ENCODE results near the gene LCMT1.

The LCMT1 gene

DNA sequence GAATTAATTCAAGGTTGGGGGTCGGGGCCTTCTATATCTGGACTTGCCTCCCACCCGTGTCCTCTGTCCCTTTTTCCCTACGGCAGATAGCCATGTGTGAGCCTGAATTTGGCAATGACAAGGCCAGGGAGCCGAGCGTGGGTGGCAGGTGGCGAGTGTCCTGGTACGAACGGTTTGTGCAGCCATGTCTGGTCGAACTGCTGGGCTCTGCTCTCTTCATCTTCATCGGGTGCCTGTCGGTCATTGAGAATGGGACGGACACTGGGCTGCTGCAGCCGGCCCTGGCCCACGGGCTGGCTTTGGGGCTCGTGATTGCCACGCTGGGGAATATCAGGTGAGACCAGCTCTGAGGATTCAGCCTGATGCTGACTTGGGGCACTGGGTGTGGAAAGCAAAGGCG is 105.6 kb downstream of the LCMT1 start:
- Histone ChIP-seq H3K36me3 (ENCODE audit: control insufficient read depth, insufficient read depth, low read length) (no peaks in the 10 kb centered on the region), H3K9ac (ENCODE audit: low read depth, low read length) (no peak overlapping the region), H3K4me1 (ENCODE audit: control insufficient read depth, insufficient read depth, low read length) (no peaks in the 10 kb centered on the region), H3K4me3 (ENCODE audit: low read depth, low read length) (no peak overlapping the region), H3K9me3 (ENCODE audit: control insufficient read depth, insufficient read depth, low read length) (no peaks in the 10 kb centered on the region), H3K27me3 (ENCODE audit: control insufficient read depth, insufficient read depth, low read length) (no peaks in the 10 kb centered on the region)

DNA sequence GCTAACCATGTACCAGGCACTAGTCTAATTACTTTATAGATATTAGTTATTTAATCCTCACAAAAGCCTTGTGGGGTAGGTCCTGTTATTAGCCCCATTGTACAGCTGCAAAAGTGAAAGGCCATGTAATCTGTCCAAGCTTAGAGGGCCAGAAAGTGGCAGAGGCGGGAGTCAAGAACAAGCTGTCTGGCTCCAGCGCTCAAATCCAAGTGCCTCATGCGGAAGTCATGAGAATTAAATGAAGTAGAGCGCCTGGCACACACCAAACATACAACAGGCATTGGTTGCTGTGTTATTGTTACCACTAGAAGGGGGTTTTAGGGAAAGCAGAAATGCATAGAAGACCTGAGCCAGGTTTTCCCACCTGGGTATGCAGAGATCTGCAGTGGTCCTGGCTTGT is 106.4 kb downstream of the LCMT1 start:
- H3K4me1 ChIP-seq (ENCODE audit: control insufficient read depth, insufficient read depth, low read length) = no peaks in the 10 kb centered on the region
- H3K27me3 ChIP-seq (ENCODE audit: control insufficient read depth, insufficient read depth, low read length) = no peaks in the 10 kb centered on the region
- H3K4me3 ChIP-seq (ENCODE audit: low read depth, low read length) = no peak overlapping the region

DNA sequence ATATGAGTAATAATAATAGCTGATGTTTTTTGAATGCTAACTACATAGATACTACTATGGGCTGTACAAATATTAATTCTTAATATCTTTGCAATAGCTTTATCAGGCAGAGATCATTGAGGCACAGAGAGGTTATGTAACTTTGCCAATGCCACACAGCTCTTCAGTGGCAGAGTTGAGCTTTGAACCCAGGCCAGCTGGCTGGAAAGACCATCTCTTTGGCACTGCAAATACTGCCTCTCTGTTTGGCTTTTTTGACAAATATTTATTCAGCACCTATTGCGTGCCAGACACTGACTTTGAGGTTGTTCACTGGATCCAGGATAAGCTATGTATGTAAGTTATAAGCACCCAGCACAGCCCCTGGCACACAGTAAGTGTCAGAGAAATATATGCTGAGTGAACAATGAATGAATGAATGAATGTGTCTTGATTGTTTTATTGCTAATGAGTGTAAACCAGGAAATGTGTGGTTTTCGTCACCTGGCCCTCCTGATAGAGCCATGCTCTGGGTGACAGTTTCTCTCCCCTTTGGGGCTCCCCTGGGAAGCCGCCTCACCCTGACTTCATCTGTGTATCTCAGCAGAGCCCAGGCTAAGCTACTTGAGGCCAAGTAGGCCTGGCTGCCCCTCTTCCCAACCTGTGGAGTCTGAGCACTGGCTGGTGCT is 107.7 kb downstream of the LCMT1 start:
- H3K36me3 ChIP-seq (ENCODE audit: control insufficient read depth, insufficient read depth, low read length) = no peaks in the 10 kb centered on the region
- no peaks in the 10 kb centered on the region for H3K4me1 ChIP-seq (ENCODE audit: control insufficient read depth, insufficient read depth, low read length)
- no peaks in the 10 kb centered on the region for H3K27me3 ChIP-seq (ENCODE audit: control insufficient read depth, insufficient read depth, low read length)
- H3K4me3 ChIP-seq (ENCODE audit: low read depth, low read length) = no peak overlapping the region
- H3K9ac ChIP-seq (ENCODE audit: low read depth, low read length) = no peak overlapping the region
- H3K9me3 ChIP-seq (ENCODE audit: control insufficient read depth, insufficient read depth, low read length) = no peaks in the 10 kb centered on the region

More for the DNA sequence above, 106.4 kb downstream of the LCMT1 start:
- H3K9me3 ChIP-seq (ENCODE audit: control insufficient read depth, insufficient read depth, low read length) = no peaks in the 10 kb centered on the region
- no peak overlapping the region for H3K9ac ChIP-seq (ENCODE audit: low read depth, low read length)
- H3K36me3 ChIP-seq (ENCODE audit: control insufficient read depth, insufficient read depth, low read length) = no peaks in the 10 kb centered on the region

DNA sequence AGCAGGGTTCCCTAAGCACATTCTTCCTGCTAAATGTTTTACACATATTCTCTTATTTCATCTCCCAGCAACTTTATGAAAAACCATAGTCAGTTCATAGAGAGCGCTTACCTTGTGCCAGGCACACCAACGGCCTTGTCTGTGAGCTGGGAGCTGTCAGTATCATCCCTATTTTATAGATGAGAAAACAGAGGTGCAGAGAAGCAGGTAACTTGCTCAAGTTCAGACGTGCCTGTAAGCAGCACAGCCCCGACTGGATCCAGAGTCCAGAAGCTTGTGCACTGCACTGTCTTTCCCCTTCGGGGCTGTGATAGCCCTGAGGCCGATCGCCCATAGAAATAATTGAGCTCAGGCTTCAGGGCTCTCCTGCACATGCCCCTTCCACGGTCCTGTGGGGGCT is 111.4 kb downstream of the LCMT1 start:
- no peaks in the 10 kb centered on the region for H3K36me3 ChIP-seq (ENCODE audit: control insufficient read depth, insufficient read depth, low read length)
- no peaks in the 10 kb centered on the region for H3K9me3 ChIP-seq (ENCODE audit: control insufficient read depth, insufficient read depth, low read length)
- H3K4me1 ChIP-seq (ENCODE audit: control insufficient read depth, insufficient read depth, low read length) = no peaks in the 10 kb centered on the region
- no peak overlapping the region for H3K4me3 ChIP-seq (ENCODE audit: low read depth, low read length)
- H3K27me3 ChIP-seq (ENCODE audit: control insufficient read depth, insufficient read depth, low read length) = no peaks in the 10 kb centered on the region
- H3K9ac ChIP-seq (ENCODE audit: low read depth, low read length) = no peak overlapping the region

DNA sequence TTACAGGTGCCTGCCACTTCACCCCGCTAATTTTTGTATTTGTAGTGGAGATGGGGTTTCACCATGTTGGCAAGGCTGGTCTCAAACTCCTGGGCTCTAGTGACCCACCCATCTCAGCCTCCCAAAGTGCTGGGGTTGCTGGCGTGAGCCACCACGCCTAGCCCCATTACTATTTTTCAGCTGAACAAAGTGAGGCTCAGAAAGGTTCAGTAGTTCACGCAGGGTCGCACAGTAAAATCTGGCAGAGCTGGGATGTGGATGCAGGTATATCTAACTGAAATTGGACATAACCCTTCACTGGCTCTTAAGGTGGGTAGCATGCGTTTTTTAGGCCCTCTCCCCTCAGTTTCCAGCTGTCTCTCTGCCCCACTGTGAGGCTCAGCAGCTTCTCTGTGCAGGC is 112.4 kb downstream of the LCMT1 start:
- no peaks in the 10 kb centered on the region for H3K9me3 ChIP-seq (ENCODE audit: control insufficient read depth, insufficient read depth, low read length)
- H3K27me3 ChIP-seq (ENCODE audit: control insufficient read depth, insufficient read depth, low read length) = no peaks in the 10 kb centered on the region
- H3K36me3 ChIP-seq (ENCODE audit: control insufficient read depth, insufficient read depth, low read length) = no peaks in the 10 kb centered on the region
- H3K4me1 ChIP-seq (ENCODE audit: control insufficient read depth, insufficient read depth, low read length) = no peaks in the 10 kb centered on the region
- no peak overlapping the region for H3K4me3 ChIP-seq (ENCODE audit: low read depth, low read length)
- no peak overlapping the region for H3K9ac ChIP-seq (ENCODE audit: low read depth, low read length)

DNA sequence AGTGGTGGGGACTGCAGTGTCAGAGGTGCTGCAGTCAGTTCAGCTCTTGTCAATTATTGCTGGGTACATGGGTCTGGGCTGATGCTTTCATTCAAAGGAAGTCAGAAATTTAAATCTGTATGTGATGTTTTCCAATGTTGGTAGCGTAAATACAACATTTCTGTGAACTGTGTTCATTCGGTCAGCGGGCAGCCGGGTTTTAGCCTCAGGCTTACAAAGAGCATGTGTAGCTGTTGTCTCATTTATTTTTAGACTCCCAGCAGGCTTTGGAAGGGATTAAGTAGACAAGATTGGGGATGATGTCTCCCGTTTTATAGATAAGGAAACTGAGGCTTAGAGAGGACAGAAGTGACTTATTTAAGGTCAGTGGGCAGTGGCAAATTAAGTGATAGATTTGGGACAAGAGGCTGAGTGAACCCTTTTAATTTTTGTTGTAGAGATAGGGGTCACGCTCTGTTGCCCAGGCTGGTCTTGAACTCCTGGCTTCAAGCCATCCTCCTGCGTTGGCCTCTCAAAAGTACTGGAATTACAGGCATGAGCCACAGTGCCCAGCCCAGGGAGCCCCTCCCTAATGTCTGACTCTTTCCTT is 113.3 kb downstream of the LCMT1 start:
- H3K4me1 ChIP-seq (ENCODE audit: control insufficient read depth, insufficient read depth, low read length) = no peaks in the 10 kb centered on the region
- H3K27me3 ChIP-seq (ENCODE audit: control insufficient read depth, insufficient read depth, low read length) = no peaks in the 10 kb centered on the region
- no peaks in the 10 kb centered on the region for H3K36me3 ChIP-seq (ENCODE audit: control insufficient read depth, insufficient read depth, low read length)
- H3K9me3 ChIP-seq (ENCODE audit: control insufficient read depth, insufficient read depth, low read length) = no peaks in the 10 kb centered on the region
- no peak overlapping the region for H3K4me3 ChIP-seq (ENCODE audit: low read depth, low read length)
- no peak overlapping the region for H3K9ac ChIP-seq (ENCODE audit: low read depth, low read length)

Measured in iPS-15b (cell line).